ENCODE measurements around the gene LRRK1.
"Not testable (repeated sequence)": the region's sequence is repeated elsewhere in the genome, so short reads cannot be mapped to it uniquely, and the experiment has no call there.

LRRK1 gene

GRCh38 chr15:101088788-101089578, 169.8 kb downstream of the LRRK1 start:
- peak in 41 of 56 donors; percentile 8 to 74 (median 32) for DNase-seq

DNA sequence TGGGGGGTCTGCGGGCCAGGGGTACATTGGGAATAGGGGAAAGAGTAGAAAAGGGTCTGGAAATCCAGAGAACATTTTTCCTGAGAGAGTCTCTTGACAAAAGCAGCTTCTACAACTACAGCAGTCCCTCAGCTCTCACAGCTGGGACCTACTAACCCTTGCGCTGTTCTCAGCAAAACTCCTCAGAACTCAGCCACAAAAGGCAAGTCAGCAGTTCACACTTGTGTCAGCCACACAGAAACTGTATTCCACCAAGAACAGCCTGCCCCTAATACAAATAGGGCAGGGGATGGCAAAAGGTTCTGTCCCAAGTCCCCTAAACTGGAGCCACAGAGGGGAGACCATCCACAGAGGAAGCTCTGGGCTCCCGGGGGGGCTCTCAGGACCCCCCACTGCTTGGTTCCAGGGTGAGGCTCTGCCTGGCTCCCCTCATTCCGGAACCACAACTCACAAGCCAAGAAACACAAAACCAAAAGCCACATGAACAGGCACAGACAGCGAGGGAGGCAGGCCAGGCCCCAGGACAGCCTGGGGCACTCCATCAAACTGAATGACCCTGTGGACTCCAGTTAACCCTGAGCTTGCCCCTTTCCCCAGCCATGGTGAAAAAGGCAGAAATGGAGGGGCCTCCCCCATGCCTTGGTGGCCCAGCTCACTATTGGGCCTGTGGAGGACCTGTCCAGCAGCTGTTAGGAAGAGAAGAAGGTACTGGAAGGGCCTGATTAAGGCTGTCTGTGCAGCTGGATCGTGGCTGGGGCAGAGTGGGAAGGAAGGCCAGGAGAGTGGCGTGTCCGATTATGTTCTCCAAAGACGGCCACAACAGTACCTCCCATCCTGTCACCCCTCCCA, 170.6 kb downstream of the LRRK1 start:
- no peak for DNase-seq

- DNase-seq: no peak
Measured at GRCh38 chr15:101090428-101090790, 171.3 kb downstream of the LRRK1 start.

GRCh38 chr15:101091080-101092017, 172.2 kb downstream of the LRRK1 start:
- peak in 39 of 56 donors; percentile 11 to 72 (median 48) for DNase-seq

- no peak for DNase-seq
Measured at GRCh38 chr15:101092156-101092866, 173.2 kb downstream of the LRRK1 start.

DNA sequence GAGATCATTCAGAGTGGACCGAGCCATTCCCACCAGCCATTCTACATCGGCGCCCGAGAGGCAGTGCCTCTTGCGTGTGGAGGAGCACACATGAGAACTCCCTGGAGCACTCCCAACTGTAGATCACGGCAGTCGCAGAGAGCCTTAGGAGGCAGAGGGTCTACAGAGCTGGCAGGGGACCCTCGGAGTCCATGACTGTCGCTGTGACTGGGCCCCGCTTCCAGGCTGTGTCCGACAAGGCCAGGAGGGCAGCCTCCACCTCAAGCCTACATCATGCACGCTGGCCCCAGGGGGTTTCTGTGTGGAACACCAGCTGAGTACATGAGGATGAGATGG, 173.7 kb downstream of the LRRK1 start:
- no peak for DNase-seq

- DNase-seq: no peak
Measured at GRCh38 chr15:101093958-101094357, 174.8 kb downstream of the LRRK1 start.

- not testable (repeated sequence) for DNase-seq
Measured at GRCh38 chr15:101095796-101096406, 176.7 kb downstream of the LRRK1 start.

GRCh38 chr15:101097111-101097510, 178.0 kb downstream of the LRRK1 start:
- DNase-seq: no peak

DNA sequence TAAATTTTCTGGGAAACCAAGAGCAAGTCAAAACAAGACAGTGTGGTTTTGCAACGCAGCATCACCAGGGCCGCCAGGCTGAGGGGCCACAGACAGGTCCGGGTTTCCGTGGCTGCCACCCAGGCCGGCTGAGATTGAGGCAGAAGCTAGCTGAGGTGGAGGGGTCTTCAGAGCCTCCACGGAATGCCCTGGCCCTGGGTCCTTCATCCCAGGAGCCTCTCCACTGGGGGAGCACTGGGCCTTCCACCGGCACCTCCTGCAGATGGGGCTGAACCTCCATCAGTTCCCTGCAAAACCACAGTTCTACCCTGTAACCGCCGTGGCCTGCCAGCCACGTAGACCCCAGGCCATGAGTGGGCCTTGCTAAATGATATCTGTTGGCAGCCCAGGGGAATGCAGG, 180.0 kb downstream of the LRRK1 start:
- DNase-seq: no peak

- DNase-seq: no peak
Measured at GRCh38 chr15:101100118-101100517, 181.0 kb downstream of the LRRK1 start.

DNA sequence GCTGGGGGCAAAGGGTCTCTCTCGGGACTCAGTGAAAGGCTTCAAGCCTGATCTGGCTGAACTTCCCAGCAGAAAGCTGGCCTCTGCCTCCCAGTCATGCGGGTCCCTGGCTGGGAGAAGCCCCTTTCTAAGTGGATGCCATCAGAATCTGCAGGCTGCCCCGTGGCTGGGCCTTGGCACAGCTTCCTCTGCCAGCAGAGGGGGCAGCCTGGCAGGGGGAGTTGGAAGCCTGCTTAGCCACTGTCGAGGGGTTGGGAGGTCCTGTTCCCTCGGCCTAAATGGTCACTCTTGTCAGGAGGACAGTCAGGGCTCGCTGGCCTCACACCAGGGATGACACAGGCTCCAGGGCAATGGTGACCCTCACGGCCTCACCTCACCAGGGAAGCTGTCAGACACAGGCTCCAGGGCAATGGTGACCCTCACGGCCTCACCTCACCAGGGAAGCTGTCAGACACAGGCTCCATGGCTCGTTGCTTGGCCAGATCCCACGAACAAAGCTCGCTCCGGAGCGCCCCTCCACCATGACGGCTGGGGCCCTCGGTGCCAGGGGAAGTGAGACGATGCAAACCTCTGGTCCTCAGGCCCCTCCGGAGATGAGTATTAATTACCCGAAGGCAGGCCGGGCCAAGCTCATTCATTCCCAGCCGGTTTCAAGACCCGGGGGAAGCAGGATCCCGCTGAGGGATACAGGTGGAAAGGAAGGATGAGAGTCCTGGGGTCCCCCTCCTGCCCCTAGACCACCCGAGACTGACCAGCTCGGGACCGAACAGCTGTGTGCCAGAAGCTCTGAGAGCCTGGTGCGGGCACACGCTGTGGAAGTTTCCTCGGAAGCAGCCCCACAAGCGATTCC, 181.7 kb downstream of the LRRK1 start:
- DNase-seq: no peak

- no peak for DNase-seq
Measured at GRCh38 chr15:101101676-101102075, 182.5 kb downstream of the LRRK1 start.

DNA sequence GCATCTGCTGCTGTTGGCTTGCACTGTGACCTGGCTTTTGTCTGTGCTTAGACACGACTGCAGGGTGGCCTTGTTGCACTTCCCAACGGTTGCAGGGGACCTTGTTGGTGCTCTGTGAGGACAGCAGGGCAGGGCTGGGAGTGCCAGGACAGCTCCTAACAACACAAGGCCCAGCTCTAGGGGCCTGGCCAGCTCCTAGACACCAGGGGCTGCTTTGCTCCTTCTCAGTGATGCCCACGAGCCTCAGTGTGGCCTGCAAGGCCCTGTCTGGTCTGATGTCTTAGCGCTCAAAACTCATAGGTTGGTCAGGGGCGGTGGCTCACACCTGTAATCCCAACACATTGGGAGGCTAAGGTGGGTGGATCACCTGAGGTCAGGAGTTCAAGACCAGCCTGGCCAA, 183.6 kb downstream of the LRRK1 start:
- DNase-seq: no peak

DNA sequence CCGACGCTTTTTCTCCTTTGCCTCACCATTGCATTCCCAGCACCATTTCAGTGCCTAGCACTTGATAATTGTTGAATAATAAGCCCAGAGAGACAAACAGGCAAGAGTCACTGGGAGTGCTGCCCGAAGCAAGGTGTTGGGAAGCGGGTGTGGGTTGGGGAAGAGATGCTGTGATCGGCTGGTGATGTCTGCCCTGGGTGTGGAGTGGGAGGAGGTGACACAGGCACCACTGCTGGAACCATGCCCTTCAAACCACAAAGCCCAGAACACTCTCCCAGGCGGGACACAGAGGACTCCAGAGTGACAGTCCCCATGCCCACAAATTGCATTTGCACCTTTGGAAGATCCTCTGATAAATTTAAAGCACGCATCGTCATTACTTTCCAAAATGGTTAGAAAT, 184.4 kb downstream of the LRRK1 start:
- no peak for DNase-seq

DNA sequence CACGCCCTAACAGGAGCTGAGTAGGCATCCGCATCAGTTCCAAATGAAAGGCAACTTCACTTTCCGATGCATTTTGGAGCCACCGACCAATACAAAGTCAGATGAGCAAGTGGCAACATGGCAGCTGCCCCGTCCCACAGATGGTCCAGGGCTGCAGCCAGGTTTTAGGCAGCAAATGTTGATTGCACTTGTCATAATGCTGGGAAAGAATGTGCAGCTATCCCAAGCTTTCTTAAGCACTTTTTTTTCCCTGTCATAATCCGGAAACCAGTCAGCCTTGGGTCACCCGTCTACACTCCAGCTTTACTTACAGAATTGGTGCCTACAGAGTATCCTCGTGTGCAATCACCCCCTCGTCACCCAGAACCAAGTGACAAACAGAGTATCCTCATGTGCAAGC, 185.0 kb downstream of the LRRK1 start:
- no peak for DNase-seq

GRCh38 chr15:101105059-101105891, 186.1 kb downstream of the LRRK1 start:
- DNase-seq: no peak

- no peak for DNase-seq
Measured at GRCh38 chr15:101107101-101107500, 187.9 kb downstream of the LRRK1 start.

All from amygdala (tissue), 56 donors.